Stimulated activated CD4-positive, alpha-beta T cell treated with anti-CD3 and anti-CD28 coated beads, Interleukin-12 subunit alpha, Interleukin-12 subunit beta, amount 100 ng/mL, for 48 hours (primary cell): ENCODE measurements around the gene RBM23.
"Not testable (repeated sequence)": the region's sequence is repeated elsewhere in the genome, so short reads cannot be mapped to it uniquely, and the experiment has no call there.

ENCODE experiments used
- DNase-seq, 3 donors: peaks; one replicate each; pipeline ENCODE4 v3.0.0-alpha.2; 2020; ENCODE audit warnings: low read depth in 2 of 3, low spot score in 1 of 3

RBM23 gene

DNA sequence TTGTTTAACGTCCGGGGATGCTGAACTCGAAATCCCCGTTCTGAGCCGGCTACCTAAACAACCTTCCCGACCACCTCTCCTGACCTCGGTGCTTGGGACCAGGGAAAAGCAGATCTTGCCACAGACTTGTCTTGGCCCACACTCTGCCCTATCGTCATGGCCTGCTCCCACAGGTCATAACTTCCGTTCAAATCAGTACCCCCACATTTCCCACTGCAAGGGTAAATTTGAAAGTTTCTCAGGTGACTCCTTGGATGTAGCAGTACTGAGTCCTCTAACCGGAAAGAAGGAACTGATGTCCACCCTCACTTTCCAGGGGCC, 612 bp upstream of the RBM23 start:
- DNase-seq: no peak

DNA sequence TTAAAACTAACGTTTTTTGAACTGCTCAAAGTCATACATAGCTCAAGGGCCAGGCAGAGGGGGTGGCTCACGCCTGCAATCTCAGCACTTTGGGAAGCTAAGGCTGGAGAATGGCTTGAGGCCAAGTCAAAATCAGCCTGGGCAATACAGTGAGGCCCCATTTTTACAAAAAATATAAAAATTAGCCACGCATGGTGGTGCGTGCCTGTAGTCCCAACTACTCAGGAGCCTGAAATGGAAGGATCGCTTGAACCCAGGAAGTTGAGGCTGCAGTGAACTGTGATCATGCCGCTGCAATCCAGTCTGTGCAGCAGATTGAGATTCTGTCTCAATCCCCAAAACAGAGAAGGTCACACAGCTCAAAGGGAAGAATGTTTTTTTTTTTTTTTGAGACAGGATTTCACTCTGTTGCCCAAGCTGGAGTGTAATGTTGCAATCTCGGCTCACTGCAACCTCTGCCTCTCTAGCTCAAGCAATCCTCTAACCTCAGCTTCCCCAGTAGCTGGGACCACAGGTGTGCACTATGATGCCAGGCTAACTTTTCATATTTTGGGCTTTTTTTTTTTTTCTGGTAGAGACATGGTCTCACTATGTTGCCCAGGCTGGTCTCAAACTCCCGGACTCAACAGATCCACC, 2.9 kb downstream of the RBM23 start:
- no peak for DNase-seq

DNA sequence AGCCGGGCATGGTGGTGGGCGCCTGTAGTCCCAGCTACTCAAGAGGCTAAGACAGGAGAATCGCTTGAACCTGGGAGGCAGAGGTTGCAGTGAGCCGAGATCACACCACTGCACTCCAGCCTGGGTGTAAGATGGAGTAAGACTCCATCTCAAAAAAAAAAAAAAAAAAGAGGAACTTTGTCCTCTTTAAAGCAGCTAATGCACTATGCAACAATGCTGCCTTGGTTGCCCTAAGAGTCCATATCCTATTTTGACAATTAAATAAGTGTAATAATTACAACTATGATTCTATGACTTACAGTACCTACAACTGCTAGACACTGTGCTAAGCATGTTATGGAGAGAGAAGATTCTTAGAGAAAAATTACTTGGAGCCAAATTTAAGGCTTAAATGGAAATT, 4.1 kb downstream of the RBM23 start:
- not testable (repeated sequence) for DNase-seq

DNA sequence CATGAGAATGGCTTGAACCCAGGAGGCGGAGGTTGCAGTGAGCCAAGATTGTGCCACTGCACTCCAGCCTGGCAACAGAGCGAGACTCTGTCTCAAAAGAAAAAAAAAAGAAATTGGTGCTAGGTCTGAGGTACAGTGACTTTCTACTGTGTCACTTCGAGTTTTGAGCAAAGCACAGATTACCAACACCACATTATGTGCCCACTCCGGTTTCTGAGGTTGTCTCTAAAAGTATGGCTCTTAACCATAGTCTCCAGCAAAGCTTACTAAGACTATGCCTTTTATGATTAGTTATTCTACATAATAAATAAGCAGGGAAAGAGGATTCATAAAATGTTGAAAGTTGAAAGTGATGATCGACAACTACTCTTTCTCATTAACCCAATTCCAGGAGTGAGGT, 8.0 kb downstream of the RBM23 start:
- no peak for DNase-seq

DNA sequence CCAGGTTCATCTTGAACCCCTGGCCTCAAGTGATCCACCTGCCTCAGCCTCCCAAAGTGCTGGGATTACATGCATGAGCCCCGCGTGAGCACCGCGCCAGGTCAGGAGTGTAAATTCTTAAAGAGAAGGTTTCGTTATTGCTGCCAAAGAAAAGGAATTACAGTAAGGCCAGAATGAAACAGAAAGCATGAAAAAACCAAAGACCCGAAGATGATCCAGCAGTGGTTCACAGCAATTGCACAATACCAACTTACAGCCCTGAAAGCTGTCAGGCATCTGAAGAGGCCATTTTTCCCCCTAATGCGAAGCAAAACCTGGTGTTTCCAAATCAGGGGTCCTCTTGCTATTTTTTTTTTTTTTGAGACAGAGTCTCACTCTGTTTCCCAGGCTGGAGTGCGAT, 10.3 kb downstream of the RBM23 start:
- no peak for DNase-seq

DNA sequence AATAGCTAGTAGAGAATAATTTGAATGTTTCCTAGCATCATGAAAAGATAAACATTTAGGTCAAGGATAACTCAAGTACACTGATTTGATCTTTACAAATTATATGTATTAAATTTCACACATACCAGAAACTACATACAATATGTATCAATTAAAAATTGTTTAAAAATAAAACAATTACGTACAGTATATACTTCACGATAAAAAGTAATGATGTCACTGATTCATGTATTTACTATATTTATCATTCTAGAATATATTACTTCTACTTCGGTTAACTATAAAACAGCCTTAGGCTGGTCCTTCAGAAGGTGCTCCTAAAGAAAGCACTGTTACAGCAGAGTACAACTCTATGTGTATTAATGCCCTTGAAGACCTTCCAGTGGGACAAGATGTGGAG, 11.5 kb downstream of the RBM23 start:
- no peak for DNase-seq

DNA sequence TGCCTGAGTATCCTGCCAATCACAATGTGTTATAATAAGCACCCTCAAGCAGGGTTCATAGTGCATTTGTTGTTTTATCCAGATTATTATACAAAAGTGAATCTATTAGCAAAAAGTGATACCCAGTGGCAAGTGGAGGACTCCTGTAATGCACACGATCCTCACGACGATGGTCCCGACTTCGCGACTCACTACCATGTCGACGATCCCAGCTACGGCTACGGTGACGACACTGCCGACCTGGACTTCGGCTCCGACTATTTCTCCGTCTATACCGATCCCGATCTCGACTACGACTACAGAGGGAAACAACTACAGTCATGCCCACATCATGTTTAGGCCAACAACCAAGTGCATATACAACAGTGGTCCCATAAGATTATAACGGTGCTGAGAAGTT, 12.9 kb downstream of the RBM23 start:
- DNase-seq: no peak

DNA sequence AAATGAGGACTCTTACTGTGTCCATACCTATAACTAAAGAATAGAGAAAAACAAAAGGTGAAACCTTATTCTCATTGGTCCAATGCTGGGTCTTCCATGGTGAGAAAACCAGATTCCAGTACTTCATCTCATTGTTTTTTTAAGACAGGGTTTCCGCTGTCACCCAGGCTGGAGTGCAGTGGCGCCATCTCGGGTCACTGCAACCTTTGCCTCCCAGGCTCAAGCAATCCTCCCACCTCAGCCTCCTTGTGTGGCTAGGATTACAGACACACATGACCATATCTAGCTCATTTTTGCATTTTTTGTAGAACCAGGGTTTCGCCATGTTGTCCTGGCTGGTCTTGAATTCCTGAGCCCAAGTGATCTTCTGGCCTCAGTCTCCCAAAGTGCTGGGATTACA, 13.3 kb downstream of the RBM23 start:
- no peak for DNase-seq

DNA sequence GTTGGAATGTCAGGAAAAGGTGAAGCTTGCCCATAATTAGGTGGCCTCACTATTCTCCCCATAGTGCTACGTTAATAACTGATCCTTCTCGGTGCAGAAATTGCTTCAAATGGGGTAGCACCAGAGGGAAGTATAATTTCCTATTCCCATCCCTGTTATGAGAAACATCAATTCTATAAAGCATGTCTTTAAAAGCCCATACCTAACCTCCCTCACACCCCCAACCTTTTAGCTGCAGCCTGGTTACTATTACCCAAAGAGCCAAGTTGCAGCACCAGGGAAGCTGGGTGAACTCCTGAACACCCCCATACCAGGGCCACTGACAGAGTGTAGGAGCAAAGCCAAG, 15.2 kb downstream of the RBM23 start:
- DNase-seq: no peak

DNA sequence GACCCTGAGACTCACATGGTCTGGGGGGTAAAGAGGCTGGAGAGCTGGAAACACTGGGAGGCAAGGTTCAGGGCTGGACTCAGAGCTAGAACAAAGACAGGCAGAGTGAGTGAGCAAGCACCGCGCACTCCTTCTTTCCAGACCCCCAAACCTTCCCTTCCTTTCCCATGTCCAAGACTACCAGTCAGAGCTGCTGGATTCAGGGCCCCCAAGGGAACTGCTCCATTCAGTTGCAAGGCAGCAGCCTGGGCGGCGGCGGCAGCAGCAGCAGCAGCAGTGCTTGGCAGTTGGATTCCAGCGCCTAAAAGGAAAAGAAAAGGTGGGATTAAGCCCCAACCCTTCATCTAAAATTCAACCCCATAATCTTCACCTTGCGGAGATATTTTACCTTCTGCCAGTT, 17.1 kb downstream of the RBM23 start:
- DNase-seq: no peak

DNA sequence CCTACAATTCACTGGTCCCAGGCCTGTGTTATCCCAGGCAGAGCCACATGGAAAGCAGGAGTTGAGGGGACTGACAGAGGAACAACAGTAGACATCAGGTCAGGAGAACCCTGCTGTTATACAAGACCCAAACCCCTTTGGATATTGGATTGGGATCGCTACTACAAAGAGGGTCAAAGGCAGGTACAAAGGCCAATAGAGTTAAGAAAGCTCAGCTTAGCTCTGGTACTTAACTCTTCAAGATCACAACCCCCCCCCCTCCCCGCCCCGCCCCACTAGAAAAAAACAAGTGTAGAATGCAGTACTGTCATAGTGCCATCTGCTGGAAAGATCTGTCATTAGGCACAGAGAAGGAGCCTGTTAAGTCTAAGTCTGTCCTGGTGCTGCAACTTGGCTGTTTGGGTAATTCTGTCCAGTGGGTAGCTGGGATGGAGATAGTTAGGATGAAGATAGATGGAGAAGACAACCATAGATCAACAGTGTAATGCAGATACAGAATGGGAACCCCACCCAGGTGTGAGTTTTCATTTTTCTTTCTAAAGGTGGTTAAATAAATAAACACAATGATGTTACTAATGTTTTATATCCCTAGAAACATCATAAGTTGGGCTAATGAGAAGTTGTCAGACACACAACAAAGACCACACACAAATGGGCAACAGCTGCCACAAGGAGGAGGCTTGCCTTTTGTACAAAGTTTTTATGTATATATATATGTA, 18.7 kb downstream of the RBM23 start:
- DNase-seq: peak in 1 of 3 donors; percentile 62

DNA sequence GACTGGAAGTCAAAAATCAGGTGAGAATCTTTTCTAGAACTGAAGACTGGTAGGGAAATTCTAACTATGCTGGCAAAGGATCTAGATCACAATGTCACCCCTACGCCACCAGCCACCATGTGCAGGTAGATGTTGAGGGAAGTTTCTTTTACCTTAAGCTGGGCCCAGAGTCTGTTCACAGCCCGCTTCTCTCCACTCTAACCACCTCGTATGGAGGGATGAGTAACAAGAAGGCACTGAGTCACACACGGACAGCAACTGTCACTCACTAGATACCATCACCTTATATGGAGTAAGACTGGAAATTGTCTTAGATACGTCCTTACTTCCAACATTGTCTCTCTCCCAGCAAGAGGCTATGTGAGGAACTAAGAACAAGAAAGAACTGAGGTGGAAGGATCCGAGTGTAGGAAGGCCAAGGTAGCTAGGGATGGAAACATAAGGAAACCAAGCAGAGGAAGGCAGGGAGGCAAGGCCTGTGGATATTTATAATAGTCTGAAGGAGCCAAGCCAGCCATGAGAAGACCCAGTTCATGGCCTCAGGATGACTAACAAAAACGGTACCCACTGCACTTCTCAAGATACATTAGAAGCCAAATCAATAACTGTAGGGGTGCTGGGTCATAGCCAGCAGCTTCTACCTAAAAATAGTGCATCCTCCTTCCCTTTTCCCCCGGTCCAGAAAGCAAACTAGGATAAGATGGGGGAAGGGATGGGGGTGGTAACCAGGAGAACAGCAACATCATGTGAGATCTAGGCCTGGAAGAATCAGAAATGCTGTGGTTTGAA, 20.5 kb downstream of the RBM23 start:
- DNase-seq: no peak

DNA sequence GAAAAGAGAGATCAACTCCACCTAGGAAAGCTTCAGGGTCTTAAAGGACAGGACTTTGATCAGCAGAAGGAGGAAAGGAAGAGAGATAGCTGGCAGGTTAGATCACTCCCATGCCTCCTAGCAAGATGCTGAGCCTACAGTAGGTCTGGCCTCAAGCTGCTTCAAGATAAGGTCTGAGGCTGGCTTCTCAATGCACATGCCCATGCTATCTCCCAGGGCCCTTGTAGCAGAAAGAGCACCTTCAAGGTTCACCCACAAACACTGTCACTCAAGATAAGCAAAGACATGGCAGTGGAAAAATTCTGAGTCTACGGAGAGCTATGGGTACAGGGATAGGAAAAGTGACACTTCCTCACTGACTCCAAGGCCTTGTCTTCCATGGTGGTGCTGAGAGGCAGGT, 21.6 kb downstream of the RBM23 start:
- no peak for DNase-seq

DNA sequence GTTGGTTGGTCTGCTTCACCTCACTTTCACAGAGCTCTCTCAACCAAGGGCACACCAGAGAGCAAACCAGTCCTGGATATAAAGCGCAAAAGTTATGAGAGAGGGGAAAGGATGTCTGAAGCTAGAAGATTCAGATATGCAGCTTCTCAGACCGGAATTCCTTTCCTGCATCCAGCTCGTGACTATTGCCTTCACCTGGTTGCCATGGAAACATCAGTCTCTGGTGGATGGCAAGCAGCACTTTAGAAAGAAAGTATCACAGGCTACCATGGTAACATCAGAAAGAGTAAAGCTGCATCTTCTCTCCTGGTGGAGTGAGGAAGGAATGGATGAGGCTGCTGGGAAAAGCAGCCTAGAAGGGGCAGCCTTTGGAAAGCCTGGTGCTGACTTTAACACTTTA, 22.2 kb downstream of the RBM23 start:
- DNase-seq: no peak

DNA sequence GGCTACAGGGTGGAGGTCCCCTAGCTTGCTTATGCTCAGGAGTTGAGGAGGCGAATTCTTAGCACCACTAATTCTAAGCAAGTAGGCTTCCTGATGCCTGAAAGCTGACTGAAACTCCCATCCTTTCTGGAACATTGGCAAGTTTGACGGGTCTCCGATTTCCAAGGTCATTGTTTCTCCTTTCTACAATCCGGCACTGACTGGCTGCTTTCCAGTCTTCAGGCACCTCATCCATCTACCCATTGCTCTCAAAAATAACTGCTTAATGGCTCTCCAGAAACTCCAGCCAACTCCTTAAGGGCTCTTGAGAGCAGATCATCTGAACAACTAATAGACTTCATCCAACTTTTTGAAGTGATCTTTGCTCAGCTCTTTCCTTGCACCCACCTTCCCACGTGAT, 22.6 kb downstream of the RBM23 start:
- DNase-seq: no peak

DNA sequence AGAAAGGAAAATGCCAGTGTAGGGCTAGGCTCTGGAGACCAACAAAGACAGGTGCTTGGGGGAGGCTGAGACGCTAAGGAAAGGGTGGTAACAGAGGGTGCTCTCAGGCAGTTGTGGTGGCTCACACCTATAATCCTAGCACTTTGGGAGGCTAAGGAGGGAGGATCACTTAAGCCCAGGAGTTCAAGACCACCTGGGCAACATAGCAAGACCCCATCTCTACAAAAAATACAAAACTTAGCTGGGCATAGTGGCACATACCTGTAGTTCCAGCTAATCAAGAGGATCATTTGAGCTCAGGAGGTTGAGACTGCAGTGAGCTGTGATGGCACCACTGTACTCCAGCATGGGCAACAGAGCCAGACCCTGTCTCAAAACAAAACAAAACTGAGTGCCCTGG, 23.5 kb downstream of the RBM23 start:
- DNase-seq: no peak

DNA sequence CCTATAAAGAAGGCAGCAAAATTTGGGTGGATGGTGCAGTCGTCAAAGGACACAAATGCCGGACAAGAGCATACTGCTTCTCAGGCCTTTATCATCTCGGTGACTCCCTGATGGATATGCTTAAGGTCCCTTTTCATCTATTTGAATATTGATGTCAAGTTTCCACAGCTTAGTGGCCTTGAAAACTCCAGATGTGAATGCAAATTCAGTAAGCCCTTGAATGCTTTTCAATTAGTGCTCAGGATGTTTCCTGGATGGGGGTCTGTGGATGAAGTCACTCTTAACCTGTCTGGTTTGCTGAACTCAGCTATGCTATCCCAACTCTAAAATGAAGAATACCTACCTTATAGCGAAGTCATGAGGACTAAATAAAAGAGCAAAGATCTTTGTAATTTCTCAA, 25.2 kb downstream of the RBM23 start:
- DNase-seq: no peak

DNA sequence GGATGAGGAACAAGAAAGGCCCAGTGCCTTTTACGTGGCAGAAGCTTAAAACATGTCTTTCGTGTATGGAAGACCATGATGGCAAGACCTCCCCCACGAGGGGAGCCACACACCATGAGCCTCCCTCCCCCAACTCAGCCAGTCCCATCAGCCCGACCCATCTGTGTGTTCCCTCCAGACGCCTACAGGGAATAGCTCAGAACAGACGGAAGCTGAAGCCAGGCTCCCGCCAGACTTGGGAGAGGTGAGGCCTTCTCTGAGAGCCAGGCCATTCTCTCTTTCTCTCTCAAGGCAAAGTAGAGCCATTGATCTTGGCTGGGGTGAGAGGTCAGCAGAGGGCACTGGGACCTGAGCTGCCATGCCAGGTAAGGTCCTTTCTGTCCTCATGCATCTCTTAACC, 26.5 kb downstream of the RBM23 start:
- DNase-seq: no peak

DNA sequence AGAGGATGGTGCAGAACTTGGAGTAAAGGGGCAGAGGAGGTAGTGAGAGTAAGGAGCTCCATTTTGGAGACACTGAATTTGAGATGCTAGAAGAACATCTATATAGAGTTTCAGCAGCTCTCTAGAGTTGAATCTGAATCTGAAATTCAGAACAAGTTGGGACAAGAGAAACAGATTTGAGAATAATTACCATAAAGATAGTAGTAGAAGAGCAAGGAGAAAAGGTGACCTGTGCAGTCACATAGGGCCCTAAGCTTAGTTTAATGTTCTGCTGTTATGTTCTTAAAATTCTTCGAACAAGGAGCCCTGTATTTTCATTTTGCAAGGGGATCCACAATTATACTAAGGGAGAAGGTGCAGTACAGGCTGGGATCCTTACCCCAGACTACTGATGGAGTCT, 28.5 kb downstream of the RBM23 start:
- DNase-seq: no peak

DNA sequence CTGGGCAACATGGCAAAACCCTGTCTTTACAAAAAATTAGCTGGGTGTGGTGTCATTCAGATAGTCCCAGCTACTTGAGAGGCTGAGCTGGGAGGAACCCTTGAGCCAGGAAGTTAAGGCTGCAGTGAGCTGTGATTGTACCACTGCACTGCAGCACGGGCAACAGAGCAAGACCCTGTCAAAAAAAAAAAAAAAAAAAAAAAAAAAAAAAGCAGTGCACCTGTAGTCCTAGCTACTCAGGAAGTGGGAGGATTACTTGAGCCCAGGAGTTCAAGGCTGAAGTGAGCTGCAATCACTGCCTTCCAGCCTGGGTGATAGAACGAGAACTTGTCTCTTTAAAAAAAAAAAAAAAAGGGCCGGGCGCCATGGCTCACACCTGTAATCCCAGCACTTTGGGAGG, 30.3 kb downstream of the RBM23 start:
- no peak for DNase-seq

DNA sequence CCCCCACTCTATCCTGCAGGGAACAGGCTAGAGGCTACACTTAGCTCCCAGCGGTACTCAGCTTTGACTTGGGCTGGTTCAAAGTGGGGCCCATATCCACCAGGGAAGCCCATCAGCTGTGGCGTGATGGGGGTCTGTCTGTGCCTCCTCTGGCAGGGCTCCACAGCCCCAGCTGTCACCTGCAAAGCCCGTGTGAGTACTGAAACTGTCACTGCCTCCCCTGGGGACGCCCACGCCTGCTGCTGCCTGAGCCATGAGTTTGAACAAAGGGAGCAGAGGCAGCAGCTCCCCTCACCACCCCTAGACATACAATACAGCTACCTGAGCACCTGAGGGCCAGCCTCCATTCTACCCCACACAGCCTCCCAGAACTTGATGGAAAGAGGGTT, 31.0 kb downstream of the RBM23 start:
- DNase-seq: peak in 2 of 3 donors; percentile 26 to 32

DNA sequence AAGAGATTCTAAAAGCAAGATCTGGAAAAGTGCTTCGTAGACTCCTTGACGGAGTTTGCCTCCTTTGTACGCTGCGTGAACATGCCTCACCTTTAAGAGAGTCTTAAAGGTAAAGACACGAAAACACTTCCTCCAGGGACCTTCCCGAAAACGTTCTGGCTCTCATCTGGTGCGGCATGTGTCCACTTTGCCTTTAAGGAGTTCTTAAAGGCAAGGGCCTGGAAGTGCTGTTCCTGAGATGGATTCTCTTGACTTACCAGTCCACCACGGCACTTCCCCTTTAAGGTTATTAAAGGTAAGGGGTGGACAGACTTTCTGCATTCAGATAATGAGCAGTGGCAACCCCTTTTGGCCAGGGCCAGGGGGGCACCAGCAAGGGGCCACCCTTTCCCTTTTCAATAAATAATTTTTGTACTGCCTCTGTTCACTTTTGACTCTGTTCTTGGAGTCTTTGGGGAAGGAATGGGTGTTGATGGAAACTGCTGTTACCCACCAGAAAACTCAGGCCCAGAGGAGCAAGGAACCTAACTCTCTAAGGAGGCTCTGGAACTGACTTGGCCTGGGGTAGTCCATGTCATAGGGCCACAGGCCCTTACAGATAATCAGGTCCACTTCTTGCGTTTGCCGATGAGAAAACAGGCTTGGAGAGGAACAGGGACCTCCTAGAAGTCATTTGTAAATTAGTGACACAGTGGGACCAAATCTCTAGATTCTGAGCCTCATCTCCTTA, 31.5 kb downstream of the RBM23 start:
- peak in 2 of 3 donors; percentile 19 to 23 for DNase-seq
